ENCODE results near the gene NCOA5.
A peak's percentile ranks its signal among the peaks of the same experiment; 100 is the strongest.
"Not testable (repeated sequence)": the region's sequence is repeated elsewhere in the genome, so short reads cannot be mapped to it uniquely, and the experiment has no call there.

NCOA5 gene

GRCh38 chr20:46120136-46120535 is 30.4 kb upstream of the NCOA5 start:
- DNase-seq (ENCODE audit: low read depth in 3 of 3): no peak

GRCh38 chr20:46119547-46119946 is 29.8 kb upstream of the NCOA5 start:
- DNase-seq (ENCODE audit: low read depth in 3 of 3): no peak

GRCh38 chr20:46119028-46119546 is 29.3 kb upstream of the NCOA5 start:
- DNase-seq (ENCODE audit: low read depth in 3 of 3): no peak

GRCh38 chr20:46118481-46119020 is 28.8 kb upstream of the NCOA5 start:
- no peak for DNase-seq (ENCODE audit: low read depth in 3 of 3)

- DNase-seq (ENCODE audit: low read depth in 3 of 3): peak; percentile 39 to 71 (median 48)
Observed at GRCh38 chr20:46117704-46118467, 28.1 kb upstream of the NCOA5 start, which contains the start of gene CD40. CD40 (plus strand) TSS chr20:46118314; CDS start chr20:46118344, 30 bp downstream.

GRCh38 chr20:46114449-46114848 is 24.7 kb upstream of the NCOA5 start:
- no peak for DNase-seq (ENCODE audit: low read depth in 3 of 3)

- DNase-seq (ENCODE audit: low read depth in 3 of 3): no peak
Observed at GRCh38 chr20:46113113-46113470, 23.3 kb upstream of the NCOA5 start.

GRCh38 chr20:46112430-46113112 is 22.8 kb upstream of the NCOA5 start:
- no peak for DNase-seq (ENCODE audit: low read depth in 3 of 3)

- DNase-seq (ENCODE audit: low read depth in 3 of 3): no peak
Observed at GRCh38 chr20:46111836-46112212, 22.1 kb upstream of the NCOA5 start.

- DNase-seq (ENCODE audit: low read depth in 3 of 3): no peak
Observed at GRCh38 chr20:46111028-46111835, 21.5 kb upstream of the NCOA5 start.

GRCh38 chr20:46108976-46109375 is 19.2 kb upstream of the NCOA5 start:
- no peak for DNase-seq (ENCODE audit: low read depth in 3 of 3)

GRCh38 chr20:46108435-46108841 is 18.7 kb upstream of the NCOA5 start:
- no peak for DNase-seq (ENCODE audit: low read depth in 3 of 3)

- no peak for DNase-seq (ENCODE audit: low read depth in 3 of 3)
Observed at GRCh38 chr20:46107061-46107460, 17.3 kb upstream of the NCOA5 start.

GRCh38 chr20:46104262-46104661 is 14.5 kb upstream of the NCOA5 start:
- no peak for DNase-seq (ENCODE audit: low read depth in 3 of 3)

- DNase-seq (ENCODE audit: low read depth in 3 of 3): no peak
Observed at GRCh38 chr20:46102940-46103339, 13.2 kb upstream of the NCOA5 start.

- DNase-seq (ENCODE audit: low read depth in 3 of 3): no peak
Observed at GRCh38 chr20:46101957-46102356, 12.2 kb upstream of the NCOA5 start.

GRCh38 chr20:46100988-46101387 is 11.2 kb upstream of the NCOA5 start:
- no peak for DNase-seq (ENCODE audit: low read depth in 3 of 3)

GRCh38 chr20:46100444-46100843 is 10.7 kb upstream of the NCOA5 start:
- not testable (repeated sequence) for DNase-seq (ENCODE audit: low read depth in 3 of 3)

GRCh38 chr20:46099491-46100287 is 9.9 kb upstream of the NCOA5 start:
- DNase-seq (ENCODE audit: low read depth in 3 of 3): no peak

- DNase-seq (ENCODE audit: low read depth in 3 of 3): no peak
Observed at GRCh38 chr20:46093531-46093930, 3.8 kb upstream of the NCOA5 start.

Measured in stimulated activated CD4-positive, alpha-beta T cell treated with anti-CD3 and anti-CD28 coated beads, TNF-alpha, amount 100 ng/mL, for 24 hours (primary cell).